ENCODE measurements around the gene RAB27A.
"Not testable (repeated sequence)": the region's sequence is repeated elsewhere in the genome, so short reads cannot be mapped to it uniquely, and the experiment has no call there.

The RAB27A gene

DNA sequence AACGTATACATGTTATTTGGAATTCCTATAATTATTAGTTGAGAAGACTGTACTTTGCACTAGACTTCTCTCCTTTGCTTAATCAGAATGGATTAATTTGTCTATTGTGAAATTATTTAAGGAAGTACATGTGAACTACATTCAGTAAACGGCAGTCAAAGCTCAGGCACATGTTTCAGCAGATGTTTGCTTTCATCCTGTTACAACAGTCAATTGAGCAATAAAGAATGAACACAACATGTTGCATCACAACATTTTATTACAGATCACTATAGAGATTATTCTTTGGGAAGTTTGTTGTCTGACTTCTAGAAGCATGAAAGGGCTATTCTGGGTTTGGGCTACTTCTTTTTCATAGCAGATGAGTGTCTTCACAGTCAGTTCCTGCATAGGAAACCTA, 39.2 kb downstream of the RAB27A start:
- no peaks in the 10 kb centered on the region for H3K9me3 ChIP-seq (ENCODE audit: control insufficient read depth, insufficient read depth, low read length)
- WGBS (ENCODE audit: insufficient coverage, insufficient read length): no CpG with 5 or more reads among the region's 2 CpGs
- DNase-seq (ENCODE audit: low read depth, low spot score): no peak

DNA sequence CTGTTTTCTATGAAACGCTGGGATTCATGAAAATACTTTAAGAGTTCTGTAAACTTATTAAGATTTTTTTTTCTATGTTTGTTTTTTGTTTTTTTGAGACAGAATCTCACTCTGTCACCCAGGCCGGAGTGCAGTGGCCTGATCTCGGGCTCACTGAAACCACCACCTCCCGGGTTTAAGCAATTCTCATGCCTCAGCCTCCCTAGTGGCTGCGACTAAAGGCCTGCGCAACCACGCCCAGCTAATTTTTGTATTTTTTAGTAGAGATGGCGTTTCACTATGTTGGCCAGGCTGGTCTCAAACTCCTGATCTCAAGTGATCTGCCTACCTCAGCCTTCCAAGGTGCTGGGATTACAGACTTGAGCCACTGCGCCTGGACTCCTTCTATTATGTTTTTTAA, 39.7 kb downstream of the RAB27A start:
- not testable (repeated sequence) for H3K9me3 ChIP-seq (ENCODE audit: control insufficient read depth, insufficient read depth, low read length); H3K27ac ChIP-seq (ENCODE audit: low read length); H3K4me1 ChIP-seq (ENCODE audit: control insufficient read depth, insufficient read depth, low read length); DNase-seq (ENCODE audit: low read depth, low spot score); H3K36me3 ChIP-seq (ENCODE audit: control insufficient read depth, insufficient read depth, low read length); H3K27me3 ChIP-seq (ENCODE audit: control insufficient read depth, insufficient read depth, low read length); H3K4me3 ChIP-seq (ENCODE audit: low read length)
- WGBS (ENCODE audit: insufficient coverage, insufficient read length): no CpG with 5 or more reads among the region's 9 CpGs

More for the DNA sequence above, 39.2 kb downstream of the RAB27A start:
- H3K27me3 ChIP-seq (ENCODE audit: control insufficient read depth, insufficient read depth, low read length): no peaks in the 10 kb centered on the region
- no peaks in the 10 kb centered on the region for H3K36me3 ChIP-seq (ENCODE audit: control insufficient read depth, insufficient read depth, low read length)
- H3K4me3 ChIP-seq (ENCODE audit: low read length): no peak overlapping the region
- no peaks in the 10 kb centered on the region for H3K4me1 ChIP-seq (ENCODE audit: control insufficient read depth, insufficient read depth, low read length)
- no peak overlapping the region for H3K27ac ChIP-seq (ENCODE audit: low read length)

DNA sequence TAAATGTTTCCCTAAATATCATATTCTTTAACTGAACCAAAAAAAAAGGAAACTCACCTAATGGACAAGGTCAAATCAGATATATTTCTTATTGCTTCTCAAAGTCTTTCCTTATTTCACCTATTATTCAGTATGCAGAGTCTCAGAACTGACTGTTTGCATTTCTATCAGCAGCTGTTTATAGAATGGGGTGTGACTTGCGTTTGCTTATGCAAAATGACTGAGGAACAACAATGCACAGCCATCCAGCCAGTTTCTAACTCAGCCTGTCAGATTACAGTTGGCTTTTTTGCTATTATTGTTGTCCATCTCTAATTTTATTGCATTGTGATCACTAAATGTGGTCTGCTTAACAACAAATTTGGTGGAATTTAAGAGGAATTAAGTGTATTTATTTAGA, 40.7 kb downstream of the RAB27A start:
- Histone ChIP-seq H3K27me3 (ENCODE audit: control insufficient read depth, insufficient read depth, low read length) (no peaks in the 10 kb centered on the region), H3K4me1 (ENCODE audit: control insufficient read depth, insufficient read depth, low read length) (no peaks in the 10 kb centered on the region), H3K27ac (ENCODE audit: low read length) (no peak overlapping the region), H3K36me3 (ENCODE audit: control insufficient read depth, insufficient read depth, low read length) (no peaks in the 10 kb centered on the region), H3K9me3 (ENCODE audit: control insufficient read depth, insufficient read depth, low read length) (no peaks in the 10 kb centered on the region), H3K4me3 (ENCODE audit: low read length) (no peak overlapping the region)
- no peak for DNase-seq (ENCODE audit: low read depth, low spot score)
- WGBS (ENCODE audit: insufficient coverage, insufficient read length): no CpG with 5 or more reads among the region's 1 CpG

GRCh38 chr15:55247766-55248427, 41.7 kb downstream of the RAB27A start:
- Histone ChIP-seq H3K27me3 (ENCODE audit: control insufficient read depth, insufficient read depth, low read length) (no peaks in the 10 kb centered on the region), H3K27ac (ENCODE audit: low read length) (no peak overlapping the region), H3K36me3 (ENCODE audit: control insufficient read depth, insufficient read depth, low read length) (no peaks in the 10 kb centered on the region), H3K4me1 (ENCODE audit: control insufficient read depth, insufficient read depth, low read length) (no peaks in the 10 kb centered on the region), H3K9me3 (ENCODE audit: control insufficient read depth, insufficient read depth, low read length) (no peaks in the 10 kb centered on the region), H3K4me3 (ENCODE audit: low read length) (no peak overlapping the region)
- WGBS (ENCODE audit: insufficient coverage, insufficient read length): no CpG with 5 or more reads among the region's 7 CpGs
- DNase-seq (ENCODE audit: low read depth, low spot score): no peak

DNA sequence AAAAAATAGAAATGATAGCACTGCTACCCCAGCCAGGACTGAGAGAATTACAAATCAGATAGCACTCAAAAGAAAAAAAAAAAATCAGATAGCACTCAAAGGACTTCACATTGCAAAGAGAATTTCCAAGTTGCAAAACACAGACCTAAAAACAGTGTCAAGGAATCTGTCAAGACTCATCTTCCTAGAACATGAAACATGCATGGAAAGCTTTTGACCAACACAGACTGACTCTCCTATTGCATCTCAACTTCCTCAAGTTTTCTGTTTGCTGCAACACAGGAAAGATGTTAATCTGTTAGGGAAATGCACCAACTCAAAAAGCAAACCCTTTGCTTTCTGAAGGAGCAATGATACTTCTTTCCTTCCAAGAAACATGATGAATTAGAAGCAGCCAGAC, 42.3 kb downstream of the RAB27A start:
- Histone ChIP-seq H3K27ac (ENCODE audit: low read length) (no peak overlapping the region), H3K4me1 (ENCODE audit: control insufficient read depth, insufficient read depth, low read length) (no peaks in the 10 kb centered on the region), H3K36me3 (ENCODE audit: control insufficient read depth, insufficient read depth, low read length) (no peaks in the 10 kb centered on the region), H3K9me3 (ENCODE audit: control insufficient read depth, insufficient read depth, low read length) (no peaks in the 10 kb centered on the region), H3K27me3 (ENCODE audit: control insufficient read depth, insufficient read depth, low read length) (no peaks in the 10 kb centered on the region), H3K4me3 (ENCODE audit: low read length) (no peak overlapping the region)
- no peak for DNase-seq (ENCODE audit: low read depth, low spot score)

GRCh38 chr15:55246567-55246966, 43.0 kb downstream of the RAB27A start:
- no peak overlapping the region for H3K27ac ChIP-seq (ENCODE audit: low read length)
- H3K36me3 ChIP-seq (ENCODE audit: control insufficient read depth, insufficient read depth, low read length): no peaks in the 10 kb centered on the region

GRCh38 chr15:55245059-55245458, 44.6 kb downstream of the RAB27A start:
- no peak overlapping the region for H3K4me3 ChIP-seq (ENCODE audit: low read length)
- no peaks in the 10 kb centered on the region for H3K9me3 ChIP-seq (ENCODE audit: control insufficient read depth, insufficient read depth, low read length)
- H3K36me3 ChIP-seq (ENCODE audit: control insufficient read depth, insufficient read depth, low read length): no peaks in the 10 kb centered on the region
- DNase-seq (ENCODE audit: low read depth, low spot score): no peak
- no CpG with 5 or more reads among the region's 4 CpGs for WGBS (ENCODE audit: insufficient coverage, insufficient read length)
- H3K4me1 ChIP-seq (ENCODE audit: control insufficient read depth, insufficient read depth, low read length): no peaks in the 10 kb centered on the region
- no peak overlapping the region for H3K27ac ChIP-seq (ENCODE audit: low read length)
- H3K27me3 ChIP-seq (ENCODE audit: control insufficient read depth, insufficient read depth, low read length): no peaks in the 10 kb centered on the region

More at GRCh38 chr15:55246567-55246966, 43.0 kb downstream of the RAB27A start:
- DNase-seq (ENCODE audit: low read depth, low spot score): no peak
- H3K4me3 ChIP-seq (ENCODE audit: low read length): no peak overlapping the region
- WGBS (ENCODE audit: insufficient coverage, insufficient read length): no CpG with 5 or more reads among the region's 3 CpGs
- no peaks in the 10 kb centered on the region for H3K4me1 ChIP-seq (ENCODE audit: control insufficient read depth, insufficient read depth, low read length)
- H3K27me3 ChIP-seq (ENCODE audit: control insufficient read depth, insufficient read depth, low read length): no peaks in the 10 kb centered on the region
- H3K9me3 ChIP-seq (ENCODE audit: control insufficient read depth, insufficient read depth, low read length): no peaks in the 10 kb centered on the region

DNA sequence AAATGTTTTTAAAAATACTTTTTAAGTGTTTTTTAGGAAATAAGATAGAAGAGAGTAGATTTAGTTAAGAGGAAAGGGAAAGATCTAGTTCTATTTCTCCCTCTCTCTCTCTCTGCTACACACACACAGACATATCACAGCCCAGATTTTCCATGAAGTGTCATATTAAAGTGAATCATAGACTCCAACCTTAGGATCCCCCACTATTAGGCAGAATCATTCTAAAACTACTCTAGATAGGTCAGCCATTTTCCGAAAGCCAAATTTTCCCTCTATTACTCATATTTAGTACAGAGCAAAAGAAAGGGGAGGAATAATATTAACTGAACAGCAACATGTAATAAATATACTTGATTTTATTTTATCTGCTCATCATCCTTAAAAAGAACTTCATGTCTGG, 47.7 kb downstream of the RAB27A start:
- no peak overlapping the region for H3K4me3 ChIP-seq (ENCODE audit: low read length)
- H3K27ac ChIP-seq (ENCODE audit: low read length): no peak overlapping the region
- H3K9me3 ChIP-seq (ENCODE audit: control insufficient read depth, insufficient read depth, low read length): no peaks in the 10 kb centered on the region
- DNase-seq (ENCODE audit: low read depth, low spot score): no peak
- H3K4me1 ChIP-seq (ENCODE audit: control insufficient read depth, insufficient read depth, low read length): no peaks in the 10 kb centered on the region
- H3K36me3 ChIP-seq (ENCODE audit: control insufficient read depth, insufficient read depth, low read length): no peaks in the 10 kb centered on the region
- no peaks in the 10 kb centered on the region for H3K27me3 ChIP-seq (ENCODE audit: control insufficient read depth, insufficient read depth, low read length)
- WGBS (ENCODE audit: insufficient coverage, insufficient read length): no CpG with 5 or more reads among the region's 1 CpG

- Histone ChIP-seq H3K27me3 (ENCODE audit: control insufficient read depth, insufficient read depth, low read length) (no peaks in the 10 kb centered on the region), H3K9me3 (ENCODE audit: control insufficient read depth, insufficient read depth, low read length) (no peaks in the 10 kb centered on the region), H3K4me1 (ENCODE audit: control insufficient read depth, insufficient read depth, low read length) (no peaks in the 10 kb centered on the region), H3K27ac (ENCODE audit: low read length) (no peak overlapping the region), H3K36me3 (ENCODE audit: control insufficient read depth, insufficient read depth, low read length) (no peaks in the 10 kb centered on the region), H3K4me3 (ENCODE audit: low read length) (no peak overlapping the region)
- DNase-seq (ENCODE audit: low read depth, low spot score): no peak
- WGBS (ENCODE audit: insufficient coverage, insufficient read length): no CpG with 5 or more reads among the region's 1 CpG
Measured at GRCh38 chr15:55241186-55241585, 48.4 kb downstream of the RAB27A start.

GRCh38 chr15:55240125-55240760, 49.4 kb downstream of the RAB27A start:
- H3K4me3 ChIP-seq (ENCODE audit: low read length): no peak overlapping the region
- no peak overlapping the region for H3K27ac ChIP-seq (ENCODE audit: low read length)
- H3K27me3 ChIP-seq (ENCODE audit: control insufficient read depth, insufficient read depth, low read length): no peaks in the 10 kb centered on the region
- DNase-seq (ENCODE audit: low read depth, low spot score): no peak
- no peaks in the 10 kb centered on the region for H3K36me3 ChIP-seq (ENCODE audit: control insufficient read depth, insufficient read depth, low read length)
- H3K9me3 ChIP-seq (ENCODE audit: control insufficient read depth, insufficient read depth, low read length): no peaks in the 10 kb centered on the region
- WGBS (ENCODE audit: insufficient coverage, insufficient read length): no CpG with 5 or more reads among the region's 3 CpGs
- no peaks in the 10 kb centered on the region for H3K4me1 ChIP-seq (ENCODE audit: control insufficient read depth, insufficient read depth, low read length)
